Measurements from ENCODE around the gene LPIN2. TPM values are rescaled to one million over a fixed set of nuclear protein-coding genes. Genes with fewer than 3 reads are reported as not detected.

The LPIN2 gene
- total and polyA plus RNA-seq, 2 of the 13 experiments (the other 11 are each of a cell fraction or from before 2014, with no cell fraction given): 46.0 to 119 TPM

GRCh38 chr18:3037423-3037915, 24.5 kb upstream of the LPIN2 start (continued):
- TF ChIP-seq PTBP1 (IDR thresholded peaks at IDR 0.05; ENCODE audit: low read depth, low read length, poor library complexity, severe bottlenecking) (no peak), GMEB2 (CRISPR knock-in tag; IDR thresholded peaks at IDR 0.05; ENCODE audit: low read depth) (no peak), ZNF121 (CRISPR knock-in tag; IDR thresholded peaks at IDR 0.05) (peak; percentile 40; the same call in 1 of the 2 replicates), HBP1 (CRISPR knock-in tag; IDR thresholded peaks at IDR 0.05; ENCODE audit: low read depth) (peak; percentile 63; the same call in 1 of the 2 replicates), POLR2G (IDR thresholded peaks at IDR 0.05; ENCODE audit: low read depth, low read length) (peak; percentile 67), ZNF362 (CRISPR knock-in tag; IDR thresholded peaks at IDR 0.05; ENCODE audit: borderline replicate concordance) (peak; percentile 48; the same call in 1 of the 2 replicates), KDM4B (CRISPR knock-in tag; IDR thresholded peaks at IDR 0.05) (peak; percentile 86; the same call in 1 of the 2 replicates), ZNF446 (CRISPR knock-in tag; IDR thresholded peaks at IDR 0.05) (no peak), BCLAF1 (IDR thresholded peaks at IDR 0.05) (no peak), ISL2 (CRISPR knock-in tag; IDR thresholded peaks at IDR 0.05) (peak; percentile 83), CHCHD3 (CRISPR knock-in tag; IDR thresholded peaks at IDR 0.05) (no peak), KLF6 (CRISPR knock-in tag; IDR thresholded peaks at IDR 0.05) (peak; percentile 65; the same call in 1 of the 2 replicates), ZXDC (CRISPR knock-in tag; IDR thresholded peaks at IDR 0.05) (no peak), ZNF709 (CRISPR knock-in tag; IDR thresholded peaks at IDR 0.05) (no peak), DRAP1 (CRISPR knock-in tag; IDR thresholded peaks at IDR 0.05) (peak; percentile 89), LBX2 (CRISPR knock-in tag; IDR thresholded peaks at IDR 0.05; ENCODE audit: borderline replicate concordance) (no peak), SP4 (CRISPR knock-in tag; IDR thresholded peaks at IDR 0.05) (no peak), GFI1 (CRISPR knock-in tag; IDR thresholded peaks at IDR 0.05; ENCODE audit: borderline replicate concordance) (0 out of 2 replicates have a peak, but pooled peaks have one; percentile 49)

All from HepG2 (cell line).